Stimulated activated effector memory CD8-positive, alpha-beta T cell treated with anti-CD3 and anti-CD28 coated beads, Interleukin-12 subunit alpha, Interleukin-12 subunit beta, amount 100 ng/mL, for 72 hours (primary cell): Measurements from ENCODE around the gene CEP152.

Experiments
- ATAC-seq: fragments of 150-1000 bp; cut with Tn5 transposase; 2 replicates; pipeline ENCODE4 v1.10.0; 2021
- DNase-seq, 2 donors: peaks; one replicate each; pipeline ENCODE4 v3.0.0; 2021 to 2022; ENCODE audit warnings: low spot score in 2 of 2
- H3K27ac Mint-ChIP-seq: one replicate; pipeline ENCODE4 v1.8.0; 2022; ENCODE audit warnings: mild to moderate bottlenecking, mixed read lengths
- H3K36me3 Mint-ChIP-seq: one replicate; pipeline ENCODE4 v1.8.0; 2022; ENCODE audit warnings: mild to moderate bottlenecking, mixed read lengths
- H3K4me1 Mint-ChIP-seq: one replicate; pipeline ENCODE4 v1.8.0; 2022; ENCODE audit warnings: mixed read lengths
- H3K4me3 Mint-ChIP-seq: one replicate; pipeline ENCODE4 v1.8.0; 2022; ENCODE audit warnings: mild to moderate bottlenecking, mixed read lengths
- H3K9me3 Mint-ChIP-seq: one replicate; pipeline ENCODE4 v1.8.0; 2022; ENCODE audit warnings: mixed read lengths

CEP152 gene

GRCh38 chr15:48712546-48712945, 98.3 kb downstream of the CEP152 start:
- Mint-ChIP-seq H3K36me3 (no peaks in the 10 kb centered on the region), H3K27ac (no peak overlapping the region), H3K9me3 (peaks cover 5% of the 10 kb centered on the region), H3K4me3 (no peak overlapping the region), H3K4me1 (no peaks in the 10 kb centered on the region)
- no peak for ATAC-seq
- DNase-seq: no peak

- Mint-ChIP-seq H3K4me3 (no peak overlapping the region), H3K9me3 (peaks cover 9% of the 10 kb centered on the region)
Measured at GRCh38 chr15:48710952-48711495, 99.8 kb downstream of the CEP152 start.

GRCh38 chr15:48708641-48709040, 102.2 kb downstream of the CEP152 start:
- Mint-ChIP-seq H3K36me3 (no peaks in the 10 kb centered on the region), H3K9me3 (peaks cover 20% of the 10 kb centered on the region), H3K4me1 (no peaks in the 10 kb centered on the region), H3K27ac (no peak overlapping the region), H3K4me3 (no peak overlapping the region)
- ATAC-seq (no peak), DNase-seq (no peak)

More at GRCh38 chr15:48710952-48711495, 99.8 kb downstream of the CEP152 start:
- no peaks in the 10 kb centered on the region for H3K36me3 Mint-ChIP-seq
- H3K27ac Mint-ChIP-seq: no peak overlapping the region
- ATAC-seq: no peak
- no peak for DNase-seq
- H3K4me1 Mint-ChIP-seq: no peaks in the 10 kb centered on the region

GRCh38 chr15:48705381-48705780, 105.5 kb downstream of the CEP152 start:
- Mint-ChIP-seq H3K9me3 (peaks cover 20% of the 10 kb centered on the region), H3K4me1 (no peaks in the 10 kb centered on the region), H3K27ac (no peak overlapping the region), H3K4me3 (no peak overlapping the region), H3K36me3 (no peaks in the 10 kb centered on the region)
- DNase-seq (no peak), ATAC-seq (no peak)

GRCh38 chr15:48703544-48703943, 107.3 kb downstream of the CEP152 start:
- Mint-ChIP-seq H3K4me3 (no peak overlapping the region), H3K36me3 (no peaks in the 10 kb centered on the region), H3K4me1 (no peaks in the 10 kb centered on the region), H3K27ac (no peak overlapping the region), H3K9me3 (peaks cover 20% of the 10 kb centered on the region)
- DNase-seq (no peak), ATAC-seq (no peak)

- no peak for DNase-seq
- no peak for ATAC-seq
- Mint-ChIP-seq H3K9me3 (peaks cover 20% of the 10 kb centered on the region), H3K27ac (no peak overlapping the region), H3K4me1 (no peaks in the 10 kb centered on the region), H3K36me3 (no peaks in the 10 kb centered on the region), H3K4me3 (no peak overlapping the region)
Measured at GRCh38 chr15:48702569-48703236, 108.2 kb downstream of the CEP152 start.

- no peaks in the 10 kb centered on the region for H3K9me3 Mint-ChIP-seq
- no peaks in the 10 kb centered on the region for H3K4me1 Mint-ChIP-seq
- DNase-seq (no peak), ATAC-seq (no peak)
- no peak overlapping the region for H3K4me3 Mint-ChIP-seq
- H3K27ac Mint-ChIP-seq: no peak overlapping the region
- no peaks in the 10 kb centered on the region for H3K36me3 Mint-ChIP-seq
Measured at GRCh38 chr15:48696627-48697312, 114.1 kb downstream of the CEP152 start.

GRCh38 chr15:48695827-48696573, 114.9 kb downstream of the CEP152 start:
- ATAC-seq (no peak), DNase-seq (no peak)
- H3K4me1 Mint-ChIP-seq: no peaks in the 10 kb centered on the region
- H3K36me3 Mint-ChIP-seq: no peaks in the 10 kb centered on the region
- no peak overlapping the region for H3K27ac Mint-ChIP-seq
- no peaks in the 10 kb centered on the region for H3K9me3 Mint-ChIP-seq
- no peak overlapping the region for H3K4me3 Mint-ChIP-seq

GRCh38 chr15:48695088-48695826, 115.6 kb downstream of the CEP152 start:
- no peak overlapping the region for H3K27ac Mint-ChIP-seq
- H3K36me3 Mint-ChIP-seq: no peaks in the 10 kb centered on the region
- no peak for DNase-seq

GRCh38 chr15:48693484-48693883, 117.4 kb downstream of the CEP152 start:
- ATAC-seq: no peak
- H3K27ac Mint-ChIP-seq: no peak overlapping the region
- H3K4me3 Mint-ChIP-seq: no peak overlapping the region
- H3K36me3 Mint-ChIP-seq: no peaks in the 10 kb centered on the region
- no peaks in the 10 kb centered on the region for H3K4me1 Mint-ChIP-seq
- H3K9me3 Mint-ChIP-seq: no peaks in the 10 kb centered on the region
- no peak for DNase-seq

More at GRCh38 chr15:48695088-48695826, 115.6 kb downstream of the CEP152 start:
- Mint-ChIP-seq H3K4me3 (no peak overlapping the region), H3K4me1 (no peaks in the 10 kb centered on the region), H3K9me3 (no peaks in the 10 kb centered on the region)
- no peak for ATAC-seq

- H3K9me3 Mint-ChIP-seq: peaks cover 10% of the 10 kb centered on the region
- no peaks in the 10 kb centered on the region for H3K4me1 Mint-ChIP-seq
- no peak overlapping the region for H3K4me3 Mint-ChIP-seq
- DNase-seq: no peak
- no peaks in the 10 kb centered on the region for H3K36me3 Mint-ChIP-seq
- ATAC-seq: no peak
- no peak overlapping the region for H3K27ac Mint-ChIP-seq
Measured at GRCh38 chr15:48688493-48688892, 122.4 kb downstream of the CEP152 start.
